ENCODE measurements around the gene EXOC7.

EXOC7 gene

GRCh38 chr17:76146053-76146851 is 42.7 kb upstream of the EXOC7 start:
- TF ChIP-seq EP300 (IDR thresholded peaks at IDR 0.05; ENCODE audit: borderline replicate concordance) (no peak), TAF1 (IDR thresholded peaks at IDR 0.05; ENCODE audit: low read depth) (no peak), CREB1 (IDR thresholded peaks at IDR 0.05; ENCODE audit: low read depth) (no peak), ZBTB7A (IDR thresholded peaks at IDR 0.05; ENCODE audit: low read depth) (no peak), RAD21 (IDR thresholded peaks at IDR 0.05; ENCODE audit: low read depth) (no peak), CEBPB (IDR thresholded peaks at IDR 0.05) (no peak), USF1 (IDR thresholded peaks at IDR 0.05) (no peak), MAX (IDR thresholded peaks at IDR 0.05) (no peak), TEAD4 (IDR thresholded peaks at IDR 0.05) (no peak), FOXM1 (IDR thresholded peaks at IDR 0.05; ENCODE audit: borderline replicate concordance, low read depth) (no peak), YY1 (IDR thresholded peaks at IDR 0.05; ENCODE audit: low read depth) (no peak)

GRCh38 chr17:76145231-76146052 is 41.9 kb upstream of the EXOC7 start:
- TF ChIP-seq EP300 (IDR thresholded peaks at IDR 0.05; ENCODE audit: borderline replicate concordance): no peak
- no peak for TF ChIP-seq TEAD4 (IDR thresholded peaks at IDR 0.05)
- TF ChIP-seq CREB1 (IDR thresholded peaks at IDR 0.05; ENCODE audit: low read depth): no peak
- TF ChIP-seq RAD21 (IDR thresholded peaks at IDR 0.05; ENCODE audit: low read depth): no peak
- no peak for TF ChIP-seq MAX (IDR thresholded peaks at IDR 0.05)

GRCh38 chr17:76142585-76143041 is 39.0 kb upstream of the EXOC7 start:
- TF ChIP-seq EGR1 (IDR thresholded peaks at IDR 0.05): no peak
- no peak for TF ChIP-seq TCF12 (IDR thresholded peaks at IDR 0.05; ENCODE audit: low read depth)
- TF ChIP-seq YY1 (IDR thresholded peaks at IDR 0.05; ENCODE audit: low read depth): no peak
- TF ChIP-seq CREB1 (IDR thresholded peaks at IDR 0.05; ENCODE audit: low read depth): no peak
- TF ChIP-seq ZBTB7A (IDR thresholded peaks at IDR 0.05; ENCODE audit: low read depth): no peak

GRCh38 chr17:76142039-76142584 is 38.5 kb upstream of the EXOC7 start:
- TF ChIP-seq ZBTB7A (IDR thresholded peaks at IDR 0.05; ENCODE audit: low read depth) (no peak), EP300 (IDR thresholded peaks at IDR 0.05; ENCODE audit: borderline replicate concordance) (no peak), TCF12 (IDR thresholded peaks at IDR 0.05; ENCODE audit: low read depth) (no peak), TEAD4 (IDR thresholded peaks at IDR 0.05) (no peak), CEBPB (IDR thresholded peaks at IDR 0.05) (no peak), NFIC (IDR thresholded peaks at IDR 0.05) (no peak), REST (IDR thresholded peaks at IDR 0.05; ENCODE audit: low read depth) (no peak)

GRCh38 chr17:76141212-76142038 is 37.8 kb upstream of the EXOC7 start, which contains the start of gene FOXJ1:
TSS of gene FOXJ1 (minus strand) at chr17:76141245. CDS start at chr17:76140395, 850 bp downstream.
- peak; percentile 88 for TF ChIP-seq MAX (IDR thresholded peaks at IDR 0.05)
- peak; percentile 75 for TF ChIP-seq YY1 (IDR thresholded peaks at IDR 0.05; ENCODE audit: low read depth)
- TF ChIP-seq FOXM1 (IDR thresholded peaks at IDR 0.05; ENCODE audit: borderline replicate concordance, low read depth): peak; percentile 75; the same call in 1 of the 2 replicates
- peak; percentile 35; the same call in 1 of the 2 replicates for TF ChIP-seq TCF12 (IDR thresholded peaks at IDR 0.05; ENCODE audit: low read depth)
- TF ChIP-seq USF1 (IDR thresholded peaks at IDR 0.05): no peak
- peak; percentile 36; the same call in 1 of the 2 replicates for TF ChIP-seq TAF1 (IDR thresholded peaks at IDR 0.05; ENCODE audit: low read depth)
- peak; percentile 82 for TF ChIP-seq ZBTB7A (IDR thresholded peaks at IDR 0.05; ENCODE audit: low read depth)
- TF ChIP-seq EGR1 (IDR thresholded peaks at IDR 0.05): peak; percentile 82
- TF ChIP-seq CREB1 (IDR thresholded peaks at IDR 0.05; ENCODE audit: low read depth): no peak

- no peak for TF ChIP-seq EGR1 (IDR thresholded peaks at IDR 0.05)
- TF ChIP-seq RAD21 (IDR thresholded peaks at IDR 0.05; ENCODE audit: low read depth): no peak
- no peak for TF ChIP-seq EP300 (IDR thresholded peaks at IDR 0.05; ENCODE audit: borderline replicate concordance)
- TF ChIP-seq ZBTB7A (IDR thresholded peaks at IDR 0.05; ENCODE audit: low read depth): no peak; the same call in 1 of the 2 replicates
- no peak for TF ChIP-seq CREB1 (IDR thresholded peaks at IDR 0.05; ENCODE audit: low read depth)
- no peak for TF ChIP-seq TCF12 (IDR thresholded peaks at IDR 0.05; ENCODE audit: low read depth)
- TF ChIP-seq USF1 (IDR thresholded peaks at IDR 0.05): no peak
- no peak for TF ChIP-seq FOXM1 (IDR thresholded peaks at IDR 0.05; ENCODE audit: borderline replicate concordance, low read depth)
- no peak for TF ChIP-seq CEBPB (IDR thresholded peaks at IDR 0.05)
- TF ChIP-seq REST (IDR thresholded peaks at IDR 0.05; ENCODE audit: low read depth): no peak
- no peak for TF ChIP-seq TAF1 (IDR thresholded peaks at IDR 0.05; ENCODE audit: low read depth)
- TF ChIP-seq NFIC (IDR thresholded peaks at IDR 0.05): no peak
- TF ChIP-seq YY1 (IDR thresholded peaks at IDR 0.05; ENCODE audit: low read depth): no peak
- no peak for TF ChIP-seq MAX (IDR thresholded peaks at IDR 0.05)
- TF ChIP-seq TEAD4 (IDR thresholded peaks at IDR 0.05): no peak
These were observed 37.1 kb upstream of the EXOC7 start for GRCh38 chr17:76140661-76141211.

Measured in Ishikawa (cell line).